Stimulated activated CD4-positive, alpha-beta T cell treated with anti-CD3 and anti-CD28 coated beads, Interleukin-12 subunit alpha, Interleukin-12 subunit beta, amount 100 ng/mL, for 24 hours (primary cell): ENCODE measurements around the gene RIN3.

Source experiments
- DNase-seq, 2 experiments: peaks; one replicate each; pipeline ENCODE4 v3.0.0-alpha.2; 2020; ENCODE audit warnings: low read depth in 2 of 2

RIN3 gene

GRCh38 chr14:92575061-92575747 lies 61.6 kb downstream of the RIN3 start:
- no peak for DNase-seq

- no peak for DNase-seq
Measured at GRCh38 chr14:92575748-92576303, 62.2 kb downstream of the RIN3 start.

GRCh38 chr14:92577321-92577742 lies 63.8 kb downstream of the RIN3 start:
- DNase-seq, result no peak

GRCh38 chr14:92578511-92578910 lies 64.9 kb downstream of the RIN3 start:
- no peak for DNase-seq

GRCh38 chr14:92579244-92579936 lies 65.8 kb downstream of the RIN3 start:
- no peak for DNase-seq

GRCh38 chr14:92581206-92581605 lies 67.6 kb downstream of the RIN3 start:
- DNase-seq, result no peak

- DNase-seq, result no peak
Measured at GRCh38 chr14:92581966-92582566, 68.5 kb downstream of the RIN3 start.

- no peak for DNase-seq
Measured at GRCh38 chr14:92582706-92583452, 69.3 kb downstream of the RIN3 start.

GRCh38 chr14:92584220-92584619 lies 70.6 kb downstream of the RIN3 start:
- DNase-seq, result no peak

GRCh38 chr14:92584816-92585215 lies 71.2 kb downstream of the RIN3 start:
- no peak for DNase-seq

- no peak for DNase-seq
Measured at GRCh38 chr14:92585981-92586937, 72.7 kb downstream of the RIN3 start.

GRCh38 chr14:92586963-92587699 lies 73.5 kb downstream of the RIN3 start:
- no peak for DNase-seq

GRCh38 chr14:92587700-92588085 lies 74.1 kb downstream of the RIN3 start:
- DNase-seq, result no peak

- DNase-seq, result no peak
Measured at GRCh38 chr14:92589213-92589852, 75.8 kb downstream of the RIN3 start.

GRCh38 chr14:92590176-92590575 lies 76.6 kb downstream of the RIN3 start:
- no peak for DNase-seq

- no peak for DNase-seq
Measured at GRCh38 chr14:92590941-92591340, 77.4 kb downstream of the RIN3 start.

GRCh38 chr14:92591346-92591745 lies 77.8 kb downstream of the RIN3 start:
- DNase-seq, result no peak

- no peak for DNase-seq
Measured at GRCh38 chr14:92595267-92595666, 81.7 kb downstream of the RIN3 start.

GRCh38 chr14:92596331-92596907 lies 82.8 kb downstream of the RIN3 start:
- DNase-seq, result no peak
